GM23248 (cell line): ENCODE results near the gene PAFAH1B2. TPM values are rescaled to one million over a fixed set of nuclear protein-coding genes. Genes with fewer than 3 reads are reported as not detected.

Source experiments
- DNase-seq: peaks from one replicate; pipeline ENCODE4 v3.0.0-alpha.2; 2015
- H2AFZ ChIP-seq: fragments of 200-600 bp; sonication (generic); 2 replicates; pipeline ENCODE4 v1.6.1; 2016; ENCODE audit warnings: antibody characterized with exemption
- H3F3A ChIP-seq: fragments of 200-600 bp; sonication (generic); 2 replicates; pipeline ENCODE4 v1.6.1; 2016; ENCODE audit warnings: mild to moderate bottlenecking, antibody characterized with exemption, mixed run types; ENCODE audit not compliant: insufficient read depth
- H3K27ac ChIP-seq: fragments of 200-600 bp; sonication (generic); 2 replicates; pipeline ENCODE4 v1.5.1; 2016; ENCODE audit warnings: mild to moderate bottlenecking
- H3K27me3 ChIP-seq: fragments of 200-600 bp; sonication (generic); replicated peaks from 2 replicates; pipeline ENCODE4 v1.6.1; 2016; ENCODE audit warnings: mild to moderate bottlenecking; ENCODE audit not compliant: insufficient read depth
- H3K36me3 ChIP-seq: fragments of 200-600 bp; sonication (generic); 2 replicates; pipeline ENCODE4 v1.6.1; 2016; ENCODE audit warnings: low read depth, mild to moderate bottlenecking
- H3K4me1 ChIP-seq: fragments of 200-600 bp; sonication (generic); 2 replicates; pipeline ENCODE4 v1.6.1; 2016; ENCODE audit warnings: mild to moderate bottlenecking; ENCODE audit not compliant: insufficient read depth
- H3K4me2 ChIP-seq: fragments of 200-600 bp; sonication (generic); one replicate; pipeline ENCODE4 v1.6.1; 2016; ENCODE audit warnings: mild to moderate bottlenecking; ENCODE audit not compliant: unreplicated experiment
- H3K4me3 ChIP-seq: fragments of 200-600 bp; sonication (generic); 2 replicates; pipeline ENCODE4 v1.5.1; 2016; ENCODE audit warnings: mild to moderate bottlenecking
- H3K79me2 ChIP-seq: fragments of 200-600 bp; sonication (generic); 2 replicates; pipeline ENCODE4 v1.6.1; 2016; ENCODE audit warnings: mild to moderate bottlenecking; ENCODE audit not compliant: insufficient read depth
- H3K9ac ChIP-seq: fragments of 200-600 bp; sonication (generic); 2 replicates; pipeline ENCODE4 v1.6.1; 2016; ENCODE audit warnings: mild to moderate bottlenecking
- H3K9me2 ChIP-seq: fragments of 200-600 bp; sonication (generic); 2 replicates; pipeline ENCODE4 v1.6.1; 2016; ENCODE audit warnings: mixed run types, mild to moderate bottlenecking, moderate library complexity; ENCODE audit not compliant: insufficient read depth
- H3K9me3 ChIP-seq: fragments of 200-600 bp; sonication (generic); one replicate; pipeline ENCODE4 v1.6.1; 2017; ENCODE audit warnings: low read depth
- H4K20me1 ChIP-seq: fragments of 200-600 bp; sonication (generic); 2 replicates; pipeline ENCODE4 v1.6.0; 2016; ENCODE audit not compliant: insufficient read depth
- EZH2 ChIP-seq: fragments of 200-600 bp; sonication (generic); IDR thresholded peaks from 2 replicates; pipeline ENCODE4 v1.6.1; 2018; ENCODE audit warnings: antibody characterized with exemption, mild to moderate bottlenecking; ENCODE audit not compliant: insufficient read depth, poor library complexity, severe bottlenecking
- EZH2phosphoT487 ChIP-seq: fragments of 200-600 bp; sonication (generic); IDR thresholded peaks from 2 replicates; pipeline ENCODE4 v1.6.1; 2018; ENCODE audit warnings: antibody characterized with exemption, moderate library complexity, mild to moderate bottlenecking, low read depth; ENCODE audit not compliant: insufficient read depth
- WGBS, 2 experiments: methylation state at CpG; one replicate each; pipeline ENCODE4 v1.1.6; 2015 to 2017; ENCODE audit warnings: low lambda C conversion rate in 2 of 2, low coverage in 1 of 2; ENCODE audit errors: missing lambda C conversion rate in 2 of 2; 5-methylcytosine and 5-hydroxymethylcytosine counted together
- in situ Hi-C: fragments of 300-500 bp; cut with MboI; formaldehyde crosslinking; loops from 2 replicates; pipeline ENCODE4 v1.15.0; 2020
- polyA plus RNA-seq: library from polyadenylated mRNA; unstranded; fragments of >200 nt; fragmentation: Nextera tagmentation; extraction: Ambion mirVana; gene quantifications from 2 replicates; pipeline ENCODE4 v1.2.1, GENCODE V29; 2016
- total RNA-seq: library from RNA; depleted of rRNA; stranded (reverse); fragments of >200 nt; shearing (Covaris generic); gene quantifications from 2 replicates; pipeline ENCODE4 v1.2.3, GENCODE V29; 2014

Gene PAFAH1B2
- total and polyA plus RNA-seq, 2 experiments from 2014 or later, result 116 to 140 TPM

GRCh38 chr11:117176186-117176585 lies 32.1 kb downstream of the PAFAH1B2 start:
- TF ChIP-seq EZH2 (no peak), EZH2phosphoT487 (no peak)
- Histone ChIP-seq H2AFZ (no peak overlapping the region), H3K4me1 (peaks cover 27% of the 10 kb centered on the region), H3K9me2 (no peaks in the 10 kb centered on the region), H3K79me2 (peaks cover 23% of the 10 kb centered on the region), H3K4me3 (no peak overlapping the region), H3K27ac (no peak overlapping the region), H3F3A (peaks cover 23% of the 10 kb centered on the region; the same call in 1 of the 2 replicates), H3K27me3 (no peaks in the 10 kb centered on the region), H3K36me3 (peaks cover 9% of the 10 kb centered on the region), H3K9me3 (no peaks in the 10 kb centered on the region), H3K4me2 (no peak overlapping the region), H4K20me1 (no peaks in the 10 kb centered on the region), H3K9ac (no peak overlapping the region)
- 50 to 51% methylated on average over 1 of the region's 1 CpG for WGBS, 2 experiments
- in situ Hi-C loops, result no loop called here
- no peak for DNase-seq

GRCh38 chr11:117177534-117178209 lies 33.6 kb downstream of the PAFAH1B2 start:
- Histone ChIP-seq H3K4me3 (peak overlapping the region; percentile 95), H3F3A (peaks cover 15% of the 10 kb centered on the region; the same call in 1 of the 2 replicates), H3K27ac (peak overlapping the region; percentile 63), H3K36me3 (no peaks in the 10 kb centered on the region), H4K20me1 (no peaks in the 10 kb centered on the region), H3K79me2 (peaks cover 21% of the 10 kb centered on the region), H2AFZ (peak overlapping the region; percentile 60), H3K9me2 (no peaks in the 10 kb centered on the region), H3K4me2 (peak overlapping the region; percentile 75), H3K9ac (peak overlapping the region; percentile 86), H3K4me1 (peaks cover 20% of the 10 kb centered on the region), H3K27me3 (no peaks in the 10 kb centered on the region), H3K9me3 (no peaks in the 10 kb centered on the region)
- no peak for TF ChIP-seq EZH2
- no peak for TF ChIP-seq EZH2phosphoT487
- DNase-seq, result peak; percentile 25
- WGBS, 2 experiments, result 86 to 87% methylated on average over 10 of the region's 10 CpGs
- in situ Hi-C loops, result no loop called here

DNA sequence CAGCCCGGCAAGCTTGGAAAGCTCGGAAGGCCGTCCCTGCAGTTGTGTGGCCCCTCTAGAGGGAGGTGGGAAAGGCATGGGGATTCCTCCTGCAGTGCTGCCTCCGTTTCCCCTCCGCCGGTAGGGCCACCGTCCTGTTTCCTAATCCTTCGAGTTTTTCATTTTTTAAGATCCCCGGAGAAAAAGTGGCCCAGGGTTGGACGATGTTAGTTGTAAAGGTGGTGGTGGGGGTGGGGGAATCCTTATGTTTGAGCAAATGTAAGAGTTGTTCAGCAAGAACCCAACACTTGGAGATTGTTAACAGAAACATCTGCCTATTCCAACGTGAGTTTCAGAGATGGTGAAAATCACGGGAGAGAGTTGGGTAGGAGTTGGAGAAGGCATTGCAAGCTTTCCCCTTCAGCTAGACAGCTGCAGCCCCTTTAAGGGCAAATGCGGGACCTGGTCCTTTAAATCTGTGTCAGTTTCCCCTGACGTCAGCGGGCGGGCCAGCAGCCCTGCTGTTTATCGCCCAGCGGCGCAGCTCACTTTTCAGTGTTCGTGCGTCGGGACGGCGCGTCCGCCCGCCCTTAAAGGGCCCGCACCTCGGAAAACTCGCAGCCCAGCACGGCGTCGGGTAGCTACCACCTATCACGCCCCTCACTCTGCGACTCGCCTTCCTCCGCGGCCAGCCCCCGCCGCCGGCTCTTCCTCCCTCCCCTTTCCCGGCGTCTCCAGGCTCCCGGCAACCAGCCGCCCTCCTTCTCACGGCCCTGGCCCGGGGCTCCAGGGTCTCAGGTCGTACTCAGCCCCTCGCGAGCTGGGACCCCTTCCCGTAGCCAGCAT lies 34.3 kb downstream of the PAFAH1B2 start, which contains the start of gene SIDT2:
Gene SIDT2, plus strand, starts transcription at position 534 of the 825 bp plus-strand sequence. CDS start 521 bp downstream, outside the sequence.
- Histone ChIP-seq H3K27me3 (no peaks in the 10 kb centered on the region), H3K4me1 (peaks cover 20% of the 10 kb centered on the region), H3K27ac (peak within 1 kb of the TSS; percentile 63), H3K9me3 (no peaks in the 10 kb centered on the region), H2AFZ (peak within 1 kb of the TSS; percentile 77), H3K79me2 (peaks cover 21% of the 10 kb centered on the region), H3K9me2 (no peaks in the 10 kb centered on the region), H4K20me1 (no peaks in the 10 kb centered on the region), H3K4me3 (peak within 1 kb of the TSS; percentile 95), H3K4me2 (peak within 1 kb of the TSS; percentile 97), H3K36me3 (no peaks in the 10 kb centered on the region), H3F3A (peaks cover 15% of the 10 kb centered on the region; the same call in 1 of the 2 replicates), H3K9ac (peak within 1 kb of the TSS; percentile 86)
- 1% methylated on average over 43 to 51 of the region's 51 CpGs for WGBS, 2 experiments
- in situ Hi-C loops, result no loop called here
- DNase-seq, result peak; percentile 98
- TF ChIP-seq EZH2phosphoT487 (no peak), EZH2 (no peak)
